Activated naive CD4-positive, alpha-beta T cell treated with anti-CD3 and anti-CD28 coated beads for 36 hours (primary cell): ENCODE measurements around the gene ZDHHC18. TPM values are rescaled to one million over a fixed set of nuclear protein-coding genes. Genes with fewer than 3 reads are reported as not detected.
A peak's percentile ranks its signal among the peaks of the same experiment; 100 is the strongest.
"Not testable (repeated sequence)": the region's sequence is repeated elsewhere in the genome, so short reads cannot be mapped to it uniquely, and the experiment has no call there.

Experiments used
- CTCF ChIA-PET: fragments of 350-600 bp; sonication (Branson Sonifier 250); formaldehyde crosslinking; loops from one replicate; lab custom pipeline; 2021; ENCODE audit warnings: antibody characterized with exemption; lab: Charles Lee
- DNase-seq: peaks from one replicate; pipeline ENCODE4 v3.0.0-alpha.2; 2020
- H3K27ac Mint-ChIP-seq: one replicate; pipeline ENCODE4 v1.8.0; 2021; ENCODE audit warnings: mild to moderate bottlenecking, mixed read lengths
- H3K27me3 Mint-ChIP-seq: one replicate; pipeline ENCODE4 v1.8.0; 2021; ENCODE audit warnings: low read depth, mixed read lengths
- H3K36me3 Mint-ChIP-seq: one replicate; pipeline ENCODE4 v1.8.0; 2021; ENCODE audit warnings: low read depth, mixed read lengths
- H3K4me1 Mint-ChIP-seq: one replicate; pipeline ENCODE4 v1.8.0; 2021; ENCODE audit warnings: low read depth, mixed read lengths
- H3K4me3 Mint-ChIP-seq: one replicate; pipeline ENCODE4 v1.8.0; 2021; ENCODE audit warnings: mild to moderate bottlenecking, moderate library complexity, mixed read lengths
- H3K9me3 Mint-ChIP-seq: one replicate; pipeline ENCODE4 v1.8.0; 2021; ENCODE audit warnings: mixed read lengths
- intact Hi-C: fragments of 100-400 bp; cut with micrococcal nuclease; formaldehyde crosslinking; loops from one replicate; pipeline ENCODE4 v1.15.1; 2023
- total RNA-seq, 2 experiments: library from RNA; stranded (reverse); gene quantifications; one replicate each; pipeline ENCODE4 v1.2.3, GENCODE V29; 2021

Gene ZDHHC18
- total RNA-seq, 2 experiments from 2014 or later: 37.3 to 39.0 TPM

- CTCF ChIA-PET: no interaction called here
- H3K9me3 Mint-ChIP-seq: no peaks in the 10 kb centered on the region
- peaks cover 26% of the 10 kb centered on the region for H3K36me3 Mint-ChIP-seq
- H3K27ac Mint-ChIP-seq: no peak overlapping the region
- DNase-seq: no peak
- intact Hi-C loops: no loop called here
- no peaks in the 10 kb centered on the region for H3K27me3 Mint-ChIP-seq
- H3K4me1 Mint-ChIP-seq: peaks cover 31% of the 10 kb centered on the region
- H3K4me3 Mint-ChIP-seq: no peak overlapping the region
Measured at GRCh38 chr1:26792924-26793323, 33.6 kb upstream of the ZDHHC18 start.

GRCh38 chr1:26794391-26794790 lies 32.1 kb upstream of the ZDHHC18 start:
- Mint-ChIP-seq H3K4me3 (no peak overlapping the region), H3K9me3 (no peaks in the 10 kb centered on the region), H3K27ac (no peak overlapping the region), H3K27me3 (no peaks in the 10 kb centered on the region), H3K36me3 (peaks cover 26% of the 10 kb centered on the region), H3K4me1 (peaks cover 35% of the 10 kb centered on the region)
- no peak for DNase-seq
- CTCF ChIA-PET: interaction anchor here (1.1 kb wide), 1 partner anchor 26 kb away, joined by 3 read pairs; no protein-coding TSS in a partner anchor
- intact Hi-C loops: no loop called here

- Mint-ChIP-seq H3K9me3 (no peaks in the 10 kb centered on the region), H3K36me3 (peaks cover 18% of the 10 kb centered on the region), H3K4me3 (no peak overlapping the region), H3K27ac (no peak overlapping the region), H3K4me1 (peaks cover 35% of the 10 kb centered on the region), H3K27me3 (no peaks in the 10 kb centered on the region)
- intact Hi-C loops: no loop called here
- no peak for DNase-seq
- CTCF ChIA-PET: interaction anchor here (1.2 to 2.9 kb wide), 4 partner anchors 7 to 198 kb away, joined by 3 to 37 read pairs (median 7); no protein-coding TSS in a partner anchor
Measured at GRCh38 chr1:26797627-26798026, 28.9 kb upstream of the ZDHHC18 start.

DNA sequence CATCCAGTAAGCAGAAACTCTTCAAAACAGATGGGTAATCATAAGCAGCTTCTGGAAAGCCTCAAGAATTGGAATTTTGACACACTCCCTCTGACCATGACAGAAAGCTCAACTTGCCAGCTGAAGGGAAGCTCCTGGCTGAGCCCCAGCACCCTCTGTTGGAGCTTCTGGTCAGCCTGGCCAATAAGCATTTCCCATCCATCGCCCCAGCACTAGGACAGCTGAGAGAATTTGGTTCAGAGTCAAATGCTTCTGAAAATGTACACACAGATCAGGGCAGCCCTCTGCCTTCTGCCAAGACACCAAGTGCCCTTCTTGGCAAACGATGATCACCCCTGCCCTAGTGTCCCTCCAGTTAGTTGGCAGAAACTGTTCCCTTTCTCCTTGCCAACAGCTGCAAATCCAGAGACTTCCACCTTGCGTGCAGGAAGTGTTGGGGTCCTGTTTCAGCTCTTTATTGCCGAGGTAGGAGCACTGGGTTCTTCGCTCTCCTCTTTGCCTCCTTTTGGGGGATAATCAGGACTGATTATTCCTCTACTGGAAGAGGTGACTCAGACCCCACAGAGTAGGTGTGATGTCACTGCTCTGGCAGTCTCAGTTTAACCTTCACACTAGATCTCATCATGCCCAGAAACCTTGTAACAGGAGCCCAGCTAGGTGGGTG lies 26.9 kb upstream of the ZDHHC18 start:
- peaks cover 33% of the 10 kb centered on the region for H3K4me1 Mint-ChIP-seq
- CTCF ChIA-PET: interaction anchor here (1.1 to 3.8 kb wide), 6 partner anchors 9 to 219 kb away, joined by 3 to 37 read pairs (median 12); no protein-coding TSS in a partner anchor
- no peak overlapping the region for H3K4me3 Mint-ChIP-seq
- intact Hi-C loops: loop anchor here (1.0 kb wide), 1 partner anchor 9 kb away; no protein-coding TSS in a partner anchor
- H3K27me3 Mint-ChIP-seq: no peaks in the 10 kb centered on the region
- DNase-seq: peak; percentile 46
- no peaks in the 10 kb centered on the region for H3K9me3 Mint-ChIP-seq
- H3K36me3 Mint-ChIP-seq: peaks cover 5% of the 10 kb centered on the region
- H3K27ac Mint-ChIP-seq: peak overlapping the region; percentile 64

DNA sequence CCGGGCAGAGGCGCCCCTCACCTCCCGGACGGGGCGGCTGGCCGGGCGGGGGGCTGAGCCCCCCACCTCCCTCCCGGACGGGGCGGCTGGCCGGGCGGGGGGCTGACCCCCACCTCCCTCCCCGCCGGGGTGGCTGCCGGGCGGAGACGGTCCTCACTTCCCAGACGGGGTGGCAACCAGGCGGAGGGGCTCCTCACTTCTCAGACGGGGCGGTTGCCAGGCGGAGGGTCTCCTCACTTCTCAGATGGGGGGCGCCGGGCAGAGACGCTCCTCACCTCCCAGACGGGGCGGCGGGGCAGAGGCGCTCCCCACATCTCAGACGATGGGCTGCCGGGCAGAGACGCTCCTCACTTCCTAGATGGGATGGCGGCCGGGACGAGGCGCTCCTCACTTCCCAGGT lies 22.6 kb upstream of the ZDHHC18 start:
- intact Hi-C loops, H3K4me3 Mint-ChIP-seq, H3K27me3 Mint-ChIP-seq, H3K36me3 Mint-ChIP-seq, DNase-seq, H3K27ac Mint-ChIP-seq, CTCF ChIA-PET, H3K9me3 Mint-ChIP-seq: not testable (repeated sequence)
- peaks cover 31% of the 10 kb centered on the region for H3K4me1 Mint-ChIP-seq

DNA sequence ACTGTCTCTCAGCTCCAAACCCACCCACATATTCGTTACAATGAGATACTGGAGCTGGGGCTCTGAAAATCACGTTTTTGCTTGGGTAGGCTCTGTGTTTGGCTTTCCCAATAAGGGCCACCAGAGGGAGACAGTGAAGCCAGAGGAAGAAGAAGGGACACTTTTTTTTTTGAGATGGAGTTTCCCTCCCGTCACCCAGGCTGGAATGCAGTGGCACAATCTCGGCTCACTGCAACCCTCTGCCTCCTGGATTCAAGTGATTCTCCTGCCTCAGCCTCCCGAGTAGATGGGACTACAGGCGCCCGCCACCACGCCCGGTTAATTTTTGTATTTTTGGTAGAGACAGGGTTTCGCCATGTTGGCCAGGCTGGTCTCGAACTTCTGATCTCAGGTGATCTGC lies 16.4 kb upstream of the ZDHHC18 start:
- Mint-ChIP-seq H3K4me1 (peaks cover 14% of the 10 kb centered on the region), H3K27ac (peak overlapping the region; percentile 53), H3K4me3 (peak overlapping the region; percentile 47)
- CTCF ChIA-PET: interaction anchor here (0.6 to 4.3 kb wide), 30 partner anchors 9 to 857 kb away, joined by 3 to 32 read pairs (median 5); partner anchors contain the start of genes GPN2 and SFN
- H3K9me3 Mint-ChIP-seq, H3K27me3 Mint-ChIP-seq, H3K36me3 Mint-ChIP-seq: not testable (repeated sequence)
- intact Hi-C loops: loop anchor here (1.0 to 2.0 kb wide), 3 partner anchors 19 to 68 kb away; no protein-coding TSS in a partner anchor
- peak; percentile 91 for DNase-seq

GRCh38 chr1:26811057-26811456 lies 15.4 kb upstream of the ZDHHC18 start:
- intact Hi-C loops: loop anchor here (2.0 kb wide), 1 partner anchor 20 kb away; no protein-coding TSS in a partner anchor
- no peaks in the 10 kb centered on the region for H3K27me3 Mint-ChIP-seq
- H3K36me3 Mint-ChIP-seq: no peaks in the 10 kb centered on the region
- no peaks in the 10 kb centered on the region for H3K9me3 Mint-ChIP-seq
- H3K4me3 Mint-ChIP-seq: no peak overlapping the region
- peaks cover 14% of the 10 kb centered on the region for H3K4me1 Mint-ChIP-seq
- CTCF ChIA-PET: interaction anchor here (0.6 to 4.3 kb wide), 19 partner anchors 10 to 448 kb away, joined by 3 to 32 read pairs (median 4); no protein-coding TSS in a partner anchor
- no peak overlapping the region for H3K27ac Mint-ChIP-seq
- no peak for DNase-seq

- CTCF ChIA-PET: interaction anchor here (0.6 to 4.3 kb wide), 14 partner anchors 9 to 277 kb away, joined by 3 to 32 read pairs (median 5); no protein-coding TSS in a partner anchor
- intact Hi-C loops: loop anchor here (2.0 kb wide), 1 partner anchor 21 kb away; no protein-coding TSS in a partner anchor
- Mint-ChIP-seq H3K4me3 (no peak overlapping the region), H3K4me1 (peaks cover 14% of the 10 kb centered on the region), H3K27ac (no peak overlapping the region), H3K9me3 (no peaks in the 10 kb centered on the region), H3K36me3 (no peaks in the 10 kb centered on the region), H3K27me3 (no peaks in the 10 kb centered on the region)
- no peak for DNase-seq
Measured at GRCh38 chr1:26811708-26812107, 14.8 kb upstream of the ZDHHC18 start.

DNA sequence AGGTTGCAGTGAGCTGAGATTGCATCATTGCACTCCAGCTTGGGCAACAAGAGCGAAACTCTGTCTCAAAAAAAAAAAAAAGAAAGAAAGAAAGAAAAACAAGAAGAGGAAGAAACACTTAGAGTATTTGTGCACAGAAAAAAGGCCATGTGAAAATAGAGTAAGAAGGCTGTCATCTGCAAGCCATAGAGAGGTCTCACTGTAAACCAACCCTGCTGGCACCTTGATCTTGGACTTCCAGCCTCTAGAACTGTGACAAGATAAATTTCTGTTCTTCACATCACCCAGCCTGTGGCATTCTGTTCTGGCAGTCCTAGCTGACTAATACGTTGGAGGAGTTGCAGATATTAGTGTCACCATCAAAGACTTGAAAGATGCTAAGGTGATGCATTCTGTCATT lies 12.1 kb upstream of the ZDHHC18 start:
- no peak overlapping the region for H3K27ac Mint-ChIP-seq
- no peaks in the 10 kb centered on the region for H3K36me3 Mint-ChIP-seq
- no peak for DNase-seq
- H3K4me3 Mint-ChIP-seq: no peak overlapping the region
- intact Hi-C loops: no loop called here
- H3K27me3 Mint-ChIP-seq: no peaks in the 10 kb centered on the region
- CTCF ChIA-PET: interaction anchor here (0.7 to 2.0 kb wide), 2 partner anchors 19 to 231 kb away, joined by 5 to 8 read pairs; no protein-coding TSS in a partner anchor
- no peaks in the 10 kb centered on the region for H3K9me3 Mint-ChIP-seq
- H3K4me1 Mint-ChIP-seq: peaks cover 14% of the 10 kb centered on the region

DNA sequence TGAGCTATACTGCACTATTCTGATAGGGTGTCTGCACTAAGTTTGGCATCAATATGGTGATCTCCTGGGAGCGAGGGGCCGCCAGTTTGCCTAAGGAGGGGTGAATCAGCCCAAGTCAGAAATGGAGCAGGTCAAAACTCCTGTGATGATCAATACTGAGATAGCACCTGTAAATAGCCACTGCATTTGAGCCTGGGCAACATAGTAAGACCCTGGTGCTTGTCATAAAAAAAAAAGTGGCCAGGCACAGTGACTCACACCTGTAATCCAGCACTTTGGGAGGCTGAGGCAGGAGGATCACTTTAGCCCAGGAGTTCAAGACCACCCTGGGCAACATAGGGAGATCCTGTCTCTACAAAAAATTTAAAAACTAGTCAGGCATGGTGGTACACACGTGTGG lies 11.6 kb upstream of the ZDHHC18 start:
- H3K4me3 Mint-ChIP-seq: no peak overlapping the region
- CTCF ChIA-PET: interaction anchor here (2.0 kb wide), 1 partner anchor 18 kb away, joined by 8 read pairs; no protein-coding TSS in a partner anchor
- no peak for DNase-seq
- intact Hi-C loops: no loop called here
- no peaks in the 10 kb centered on the region for H3K27me3 Mint-ChIP-seq
- no peak overlapping the region for H3K27ac Mint-ChIP-seq
- no peaks in the 10 kb centered on the region for H3K9me3 Mint-ChIP-seq
- H3K4me1 Mint-ChIP-seq: peaks cover 14% of the 10 kb centered on the region
- no peaks in the 10 kb centered on the region for H3K36me3 Mint-ChIP-seq

DNA sequence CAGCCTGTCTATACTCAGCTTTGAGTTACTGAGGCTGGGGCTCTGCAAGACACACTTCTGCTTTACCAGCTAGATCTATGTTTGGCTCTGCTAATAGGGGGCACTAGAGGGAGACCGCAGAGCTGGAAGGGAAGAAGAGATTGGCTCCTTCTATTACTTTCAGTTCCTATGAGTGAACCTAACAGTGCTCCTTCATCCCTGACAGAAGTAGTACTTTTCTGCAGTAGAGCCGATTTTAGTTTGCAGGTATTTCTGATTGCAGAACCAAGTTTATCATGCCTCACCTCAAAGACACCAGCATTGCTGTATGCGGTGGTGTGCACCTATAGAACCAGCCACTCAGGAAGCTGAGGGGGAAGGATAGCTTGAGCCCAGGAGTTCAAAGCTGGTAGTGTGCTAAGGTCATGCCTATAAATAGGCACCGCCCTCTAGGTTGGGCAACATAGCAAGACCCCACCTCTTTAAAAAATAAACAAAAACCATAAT lies 5.7 kb upstream of the ZDHHC18 start:
- intact Hi-C loops: no loop called here
- CTCF ChIA-PET: interaction anchor here (0.6 to 2.5 kb wide), 15 partner anchors 10 to 282 kb away, joined by 3 to 30 read pairs (median 3); no protein-coding TSS in a partner anchor
- peak; percentile 47 for DNase-seq
- Mint-ChIP-seq H3K9me3 (no peaks in the 10 kb centered on the region), H3K36me3 (no peaks in the 10 kb centered on the region), H3K27ac (peak overlapping the region; percentile 51), H3K27me3 (no peaks in the 10 kb centered on the region), H3K4me1 (peaks cover 21% of the 10 kb centered on the region), H3K4me3 (peak overlapping the region; percentile 52)

DNA sequence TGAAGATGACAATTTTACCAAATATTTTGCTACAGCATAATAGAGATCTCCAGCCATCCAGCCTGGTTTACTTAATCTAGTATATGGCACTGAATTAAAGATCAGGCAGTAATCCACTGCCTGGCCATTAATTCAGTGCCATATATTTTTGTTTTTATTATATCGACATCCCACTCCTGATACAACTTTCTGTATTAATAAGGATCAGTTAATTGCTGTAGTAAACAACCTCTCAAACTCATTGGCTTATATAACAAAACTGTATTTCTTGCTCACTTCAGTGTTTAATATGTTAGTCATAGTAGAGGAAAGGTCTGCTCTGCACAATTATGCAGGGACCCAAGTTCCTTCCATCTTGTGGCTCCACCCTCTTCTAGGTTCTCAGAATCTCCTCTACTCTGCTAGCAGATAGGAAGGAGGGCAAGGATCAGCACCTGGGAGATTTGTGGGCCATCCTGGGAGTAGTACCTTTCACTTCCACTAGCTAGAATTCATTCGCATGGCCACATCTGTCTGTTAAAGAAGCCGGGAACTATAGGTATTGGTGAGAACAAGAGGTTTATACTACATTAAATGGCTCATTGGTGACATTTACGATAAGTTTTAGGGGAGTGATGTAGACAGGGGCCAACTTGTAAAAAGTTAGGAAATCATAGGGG lies 3.6 kb upstream of the ZDHHC18 start:
- Mint-ChIP-seq H3K9me3 (no peaks in the 10 kb centered on the region), H3K27me3 (no peaks in the 10 kb centered on the region), H3K27ac (no peak overlapping the region), H3K4me3 (no peak overlapping the region), H3K36me3 (peaks cover 6% of the 10 kb centered on the region), H3K4me1 (peaks cover 28% of the 10 kb centered on the region)
- CTCF ChIA-PET: interaction anchor here (0.7 to 1.2 kb wide), 5 partner anchors 11 to 60 kb away, joined by 3 to 6 read pairs (median 4); no protein-coding TSS in a partner anchor
- no peak for DNase-seq
- intact Hi-C loops: no loop called here
